DOHH2 (cell line): Measurements from ENCODE around the gene FAIM2.
"Not testable (repeated sequence)": the region's sequence is repeated elsewhere in the genome, so short reads cannot be mapped to it uniquely, and the experiment has no call there.

Experiments used
- H3F3A ChIP-seq: fragments of 200-600 bp; sonication (generic), shearing (Covaris generic); 2 replicates; pipeline ENCODE4 v1.6.0; 2016; ENCODE audit warnings: antibody characterized with exemption, mild to moderate bottlenecking; ENCODE audit not compliant: control insufficient read depth, insufficient read depth
- H3K27ac ChIP-seq: fragments of 200-600 bp; sonication (generic); 2 replicates; pipeline ENCODE4 v1.5.1; 2014; ENCODE audit warnings: low read depth, mild to moderate bottlenecking, low read length, moderate library complexity
- H3K27me3 ChIP-seq: fragments of 200-600 bp; sonication (generic); 2 replicates; pipeline ENCODE4 v1.6.1; 2014; ENCODE audit warnings: mild to moderate bottlenecking, low read length, mixed read lengths; ENCODE audit not compliant: control insufficient read depth
- H3K36me3 ChIP-seq: fragments of 200-600 bp; sonication (generic); 2 replicates; pipeline ENCODE4 v1.6.1; 2014; ENCODE audit warnings: mild to moderate bottlenecking, low read length, moderate library complexity, mixed read lengths; ENCODE audit not compliant: control insufficient read depth
- H3K4me1 ChIP-seq: fragments of 200-600 bp; sonication (generic); 2 replicates; pipeline ENCODE4 v1.6.1; 2014; ENCODE audit warnings: mild to moderate bottlenecking, low read length, mixed read lengths; ENCODE audit not compliant: control insufficient read depth
- H3K4me2 ChIP-seq: fragments of 200-600 bp; sonication (generic); 2 replicates; pipeline ENCODE4 v1.6.0; 2014; ENCODE audit warnings: mild to moderate bottlenecking, low read length, moderate library complexity
- H3K4me3 ChIP-seq: fragments of 200-600 bp; sonication (generic); 2 replicates; pipeline ENCODE4 v1.5.1; 2014; ENCODE audit warnings: mild to moderate bottlenecking, low read length, mixed read lengths
- H3K79me2 ChIP-seq: fragments of 200-600 bp; sonication (generic); 2 replicates; pipeline ENCODE4 v1.6.1; 2014; ENCODE audit warnings: mild to moderate bottlenecking, low read length, mixed read lengths; ENCODE audit not compliant: control insufficient read depth
- H3K9me2 ChIP-seq: fragments of 200-600 bp; sonication (generic); replicated peaks from 2 replicates; pipeline ENCODE4 v1.6.1; 2014; ENCODE audit warnings: mild to moderate bottlenecking, low read length, mixed read lengths; ENCODE audit not compliant: control insufficient read depth
- H3K9me3 ChIP-seq: fragments of 200-600 bp; sonication (generic); 2 replicates; pipeline ENCODE4 v1.6.1; 2014; ENCODE audit warnings: antibody characterized with exemption, low read length, mixed read lengths; ENCODE audit not compliant: control insufficient read depth, insufficient read depth
- H4K20me1 ChIP-seq: fragments of 200-600 bp; sonication (generic); 2 replicates; pipeline ENCODE4 v1.6.0; 2014; ENCODE audit warnings: low read depth, mild to moderate bottlenecking, antibody characterized with exemption, low read length, moderate library complexity; ENCODE audit not compliant: control insufficient read depth, insufficient read depth
- EZH2phosphoT487 ChIP-seq: fragments of 200-600 bp; sonication (generic); IDR thresholded peaks from 2 replicates; pipeline ENCODE4 v1.6.1; 2017; ENCODE audit warnings: borderline replicate concordance, mild to moderate bottlenecking, antibody characterized with exemption, low read length, moderate library complexity, mixed read lengths
- TF ChIP-seq, protein P1 (sequence below): fragments of 200-600 bp; sonication (generic); IDR thresholded peaks from one replicate; pipeline ENCODE4 v1.5.1; 2014; ENCODE audit warnings: antibody characterized with exemption, mild to moderate bottlenecking, low read depth, low read length; ENCODE audit not compliant: poor library complexity, severe bottlenecking

FAIM2 gene

DNA sequence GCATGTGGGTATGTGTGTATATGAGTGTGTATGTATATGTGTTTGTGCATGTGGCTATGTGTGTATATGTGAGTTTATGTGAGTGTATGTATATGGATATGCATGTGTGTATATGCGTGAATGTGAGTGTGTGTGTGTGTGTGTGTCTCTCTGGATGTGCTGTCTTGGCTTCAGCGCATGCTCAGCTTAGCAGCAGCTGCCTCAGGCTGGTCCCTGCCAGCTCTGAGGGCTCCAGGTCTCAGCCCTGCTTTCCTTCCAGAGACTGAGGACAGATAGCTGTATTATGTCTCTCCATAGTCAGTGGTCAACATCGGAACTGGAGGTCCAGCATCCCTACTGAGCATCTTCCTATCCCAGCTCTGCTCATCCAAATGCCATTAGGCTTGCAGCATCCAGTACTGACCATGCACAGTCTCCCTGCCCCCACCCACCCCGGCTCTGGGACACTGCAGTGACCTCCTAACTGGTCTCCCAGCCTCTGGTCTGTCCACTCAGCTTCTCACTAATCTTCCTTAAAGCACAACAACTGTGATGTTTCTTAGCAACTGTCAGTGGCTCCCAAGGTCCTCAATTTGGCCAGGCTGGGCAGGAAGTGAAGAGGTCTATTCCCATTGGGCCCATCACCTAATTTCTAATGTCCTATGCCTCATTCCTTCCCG, 22.8 kb downstream of the FAIM2 start:
- Histone ChIP-seq H3F3A (peaks cover 12% of the 10 kb centered on the region), H3K4me2 (no peak overlapping the region), H3K27ac (no peak overlapping the region), H4K20me1 (no peaks in the 10 kb centered on the region), H3K4me3 (no peak overlapping the region), H3K36me3 (no peaks in the 10 kb centered on the region), H3K4me1 (no peaks in the 10 kb centered on the region), H3K9me3 (peaks cover 6% of the 10 kb centered on the region), H3K27me3 (no peaks in the 10 kb centered on the region), H3K9me2 (no peaks in the 10 kb centered on the region), H3K79me2 (no peaks in the 10 kb centered on the region)
- no peak for TF ChIP-seq EZH2phosphoT487
- TF ChIP-seq, protein P1, sequence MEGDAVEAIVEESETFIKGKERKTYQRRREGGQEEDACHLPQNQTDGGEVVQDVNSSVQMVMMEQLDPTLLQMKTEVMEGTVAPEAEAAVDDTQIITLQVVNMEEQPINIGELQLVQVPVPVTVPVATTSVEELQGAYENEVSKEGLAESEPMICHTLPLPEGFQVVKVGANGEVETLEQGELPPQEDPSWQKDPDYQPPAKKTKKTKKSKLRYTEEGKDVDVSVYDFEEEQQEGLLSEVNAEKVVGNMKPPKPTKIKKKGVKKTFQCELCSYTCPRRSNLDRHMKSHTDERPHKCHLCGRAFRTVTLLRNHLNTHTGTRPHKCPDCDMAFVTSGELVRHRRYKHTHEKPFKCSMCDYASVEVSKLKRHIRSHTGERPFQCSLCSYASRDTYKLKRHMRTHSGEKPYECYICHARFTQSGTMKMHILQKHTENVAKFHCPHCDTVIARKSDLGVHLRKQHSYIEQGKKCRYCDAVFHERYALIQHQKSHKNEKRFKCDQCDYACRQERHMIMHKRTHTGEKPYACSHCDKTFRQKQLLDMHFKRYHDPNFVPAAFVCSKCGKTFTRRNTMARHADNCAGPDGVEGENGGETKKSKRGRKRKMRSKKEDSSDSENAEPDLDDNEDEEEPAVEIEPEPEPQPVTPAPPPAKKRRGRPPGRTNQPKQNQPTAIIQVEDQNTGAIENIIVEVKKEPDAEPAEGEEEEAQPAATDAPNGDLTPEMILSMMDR: no peak

DNA sequence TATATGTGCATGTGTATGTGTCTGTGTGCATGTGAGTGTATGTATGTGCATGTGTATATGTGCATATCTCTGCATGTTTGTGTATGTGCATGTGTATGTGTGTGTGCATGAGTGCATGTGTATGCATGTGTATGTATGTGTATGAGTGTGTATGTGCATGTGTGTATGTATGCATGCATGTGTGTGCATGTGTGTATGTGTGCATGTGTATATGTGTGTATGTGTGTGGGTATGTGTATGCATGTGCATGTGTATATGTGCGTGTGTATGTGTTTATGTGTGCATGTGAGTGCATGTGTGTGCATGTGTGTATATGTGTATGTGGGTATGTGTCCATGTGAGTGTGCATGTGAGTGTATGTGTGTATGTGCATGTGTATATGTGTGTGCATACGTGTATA, 24.6 kb downstream of the FAIM2 start:
- not testable (repeated sequence) for H3K79me2 ChIP-seq, H3K27me3 ChIP-seq, H3K9me2 ChIP-seq, H3K4me1 ChIP-seq, H4K20me1 ChIP-seq, H3K4me3 ChIP-seq, H3K9me3 ChIP-seq, H3K4me2 ChIP-seq, H3K27ac ChIP-seq, H3K36me3 ChIP-seq
- H3F3A ChIP-seq: peaks cover 12% of the 10 kb centered on the region

DNA sequence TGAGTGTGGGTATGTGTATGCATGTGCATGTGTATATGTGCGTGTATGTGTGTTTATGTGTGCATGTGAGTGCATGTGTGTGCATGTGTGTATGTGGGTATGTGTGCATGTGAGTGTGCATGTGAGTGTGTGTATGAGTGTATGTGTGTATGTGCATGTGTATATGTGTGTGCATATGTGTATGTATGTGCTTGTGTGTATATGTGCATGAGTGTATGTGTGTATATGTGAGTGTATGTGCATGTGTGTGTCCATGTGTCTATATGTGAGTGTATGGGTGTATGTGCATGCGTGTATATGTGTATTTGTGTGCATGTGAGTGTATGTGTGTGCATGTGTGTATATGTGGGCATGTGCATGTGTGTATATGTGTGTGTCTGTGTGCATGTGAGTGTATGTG, 25.7 kb downstream of the FAIM2 start:
- Histone ChIP-seq H3K9me3 (peaks cover 6% of the 10 kb centered on the region), H3K79me2 (no peaks in the 10 kb centered on the region), H3F3A (peaks cover 12% of the 10 kb centered on the region), H3K4me2 (no peak overlapping the region), H3K9me2 (no peaks in the 10 kb centered on the region), H3K4me3 (no peak overlapping the region), H3K27ac (no peak overlapping the region), H4K20me1 (no peaks in the 10 kb centered on the region), H3K27me3 (no peaks in the 10 kb centered on the region), H3K36me3 (no peaks in the 10 kb centered on the region), H3K4me1 (no peaks in the 10 kb centered on the region)
- TF ChIP-seq EZH2phosphoT487: no peak
- TF ChIP-seq, protein P1: no peak

DNA sequence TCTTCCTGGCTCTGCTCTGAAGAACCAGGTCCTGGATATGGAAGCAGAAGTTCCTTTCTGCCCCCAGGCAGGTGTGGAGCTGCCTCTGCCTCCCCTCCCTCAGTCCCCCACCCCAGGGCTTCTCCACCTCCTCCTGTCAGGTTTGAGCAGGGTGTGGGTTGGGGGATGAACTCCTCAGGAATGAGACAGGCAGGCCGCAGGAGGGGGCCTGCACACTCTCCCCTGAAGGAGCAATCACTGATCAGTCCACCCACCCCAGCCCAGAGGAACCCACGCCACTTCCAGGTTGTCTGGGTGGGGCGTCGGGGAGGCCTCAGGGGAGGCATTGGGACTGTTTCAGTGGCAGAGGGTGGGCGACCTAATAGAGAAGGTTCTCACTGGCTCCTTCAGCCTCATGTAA, 26.6 kb downstream of the FAIM2 start:
- no peaks in the 10 kb centered on the region for H3K9me2 ChIP-seq
- H3K27ac ChIP-seq: no peak overlapping the region
- H3K4me1 ChIP-seq: no peaks in the 10 kb centered on the region
- no peaks in the 10 kb centered on the region for H4K20me1 ChIP-seq
- H3F3A ChIP-seq: peaks cover 12% of the 10 kb centered on the region
- H3K9me3 ChIP-seq: peaks cover 6% of the 10 kb centered on the region
- no peak overlapping the region for H3K4me2 ChIP-seq
- TF ChIP-seq, protein P1: no peak
- no peak for TF ChIP-seq EZH2phosphoT487
- H3K36me3 ChIP-seq: no peaks in the 10 kb centered on the region
- no peaks in the 10 kb centered on the region for H3K27me3 ChIP-seq
- H3K79me2 ChIP-seq: no peaks in the 10 kb centered on the region
- H3K4me3 ChIP-seq: no peak overlapping the region
